SK-N-MC (cell line): Measurements from ENCODE around the gene SLCO3A1.

ENCODE experiments used
- DNase-seq: peaks from one replicate; pipeline ENCODE4 v3.0.0-alpha.2; 2011; ENCODE audit warnings: low read depth, low spot score
- H3K27ac ChIP-seq: fragments of 200-600 bp; sonication (generic); 2 replicates; pipeline ENCODE4 v1.5.1; 2016; ENCODE audit warnings: mixed run types
- H3K36me3 ChIP-seq: fragments of 200-600 bp; sonication (generic); 2 replicates; pipeline ENCODE4 v1.6.1; 2017; ENCODE audit warnings: antibody characterized with exemption, low read length, mixed read lengths; ENCODE audit not compliant: insufficient read depth
- H3K4me3 ChIP-seq: fragments of 200-600 bp; sonication (generic); 2 replicates; pipeline ENCODE4 v1.5.1; 2016
- H3K9ac ChIP-seq: fragments of 200-600 bp; sonication (generic); 2 replicates; pipeline ENCODE4 v1.8.0; 2017; ENCODE audit warnings: mixed run types, mixed read lengths; ENCODE audit not compliant: insufficient read length
- H3K9me3 ChIP-seq: fragments of 200-600 bp; sonication (generic); 2 replicates; pipeline ENCODE4 v1.6.1; 2017; ENCODE audit warnings: low read depth, mild to moderate bottlenecking, antibody characterized with exemption, low read length, moderate library complexity, mixed read lengths
- EZH2 ChIP-seq: fragments of 200-600 bp; sonication (generic); IDR thresholded peaks from one replicate; pipeline ENCODE4 v1.6.1; 2017; ENCODE audit warnings: antibody characterized with exemption
- FOXP2 ChIP-seq: optimal IDR thresholded peaks from 2 replicates; pipeline ENCODE3; 2011; ENCODE audit warnings: mild to moderate bottlenecking, moderate library complexity; ENCODE audit not compliant: insufficient read depth; ENCODE audit errors: extremely low read length, control extremely low read depth
- POLR2AphosphoS5 ChIP-seq: IDR thresholded peaks from 2 replicates; pipeline ENCODE4 v1.6.1; 2012; ENCODE audit warnings: mild to moderate bottlenecking, low read depth, low read length, borderline replicate concordance

The SLCO3A1 gene

GRCh38 chr15:91884606-91885005, 31.1 kb downstream of the SLCO3A1 start:
- Histone ChIP-seq H3K36me3 (no peaks in the 10 kb centered on the region), H3K4me3 (no peak overlapping the region), H3K9me3 (no peaks in the 10 kb centered on the region), H3K27ac (no peak overlapping the region), H3K9ac (no peak overlapping the region)
- no peak for DNase-seq
- TF ChIP-seq EZH2 (no peak), POLR2AphosphoS5 (no peak), FOXP2 (no peak)

- no peaks in the 10 kb centered on the region for H3K9me3 ChIP-seq
- no peak overlapping the region for H3K27ac ChIP-seq
- no peak overlapping the region for H3K4me3 ChIP-seq
- no peak for TF ChIP-seq POLR2AphosphoS5
- TF ChIP-seq FOXP2 = no peak
- TF ChIP-seq EZH2 = no peak
- H3K36me3 ChIP-seq = no peaks in the 10 kb centered on the region
- DNase-seq = no peak
- no peak overlapping the region for H3K9ac ChIP-seq
Observed at GRCh38 chr15:91885054-91885453, 31.5 kb downstream of the SLCO3A1 start.

- no peak for DNase-seq
- no peak for TF ChIP-seq POLR2AphosphoS5
- no peak for TF ChIP-seq EZH2
- no peak for TF ChIP-seq FOXP2
- H3K4me3 ChIP-seq = no peak overlapping the region
- H3K36me3 ChIP-seq = no peaks in the 10 kb centered on the region
- no peak overlapping the region for H3K9ac ChIP-seq
- no peak overlapping the region for H3K27ac ChIP-seq
- H3K9me3 ChIP-seq = no peaks in the 10 kb centered on the region
Observed at GRCh38 chr15:91885714-91886270, 32.3 kb downstream of the SLCO3A1 start.

- TF ChIP-seq POLR2AphosphoS5 (no peak), EZH2 (no peak), FOXP2 (no peak)
- H3K9ac ChIP-seq = no peak overlapping the region
- DNase-seq = no peak
Observed at GRCh38 chr15:91886878-91887277, 33.4 kb downstream of the SLCO3A1 start.

GRCh38 chr15:91887321-91887720, 33.8 kb downstream of the SLCO3A1 start:
- Histone ChIP-seq H3K27ac (no peak overlapping the region), H3K9me3 (no peaks in the 10 kb centered on the region), H3K36me3 (no peaks in the 10 kb centered on the region), H3K9ac (no peak overlapping the region), H3K4me3 (no peak overlapping the region)
- TF ChIP-seq EZH2 = no peak
- TF ChIP-seq FOXP2 = no peak
- no peak for TF ChIP-seq POLR2AphosphoS5
- DNase-seq = no peak

More at GRCh38 chr15:91886878-91887277, 33.4 kb downstream of the SLCO3A1 start:
- no peak overlapping the region for H3K4me3 ChIP-seq
- no peaks in the 10 kb centered on the region for H3K36me3 ChIP-seq
- no peaks in the 10 kb centered on the region for H3K9me3 ChIP-seq
- no peak overlapping the region for H3K27ac ChIP-seq

GRCh38 chr15:91887921-91888373, 34.4 kb downstream of the SLCO3A1 start:
- Histone ChIP-seq H3K36me3 (no peaks in the 10 kb centered on the region), H3K4me3 (no peak overlapping the region), H3K9ac (no peak overlapping the region), H3K9me3 (no peaks in the 10 kb centered on the region), H3K27ac (no peak overlapping the region)
- DNase-seq = no peak
- TF ChIP-seq FOXP2 = no peak
- TF ChIP-seq EZH2 = no peak
- TF ChIP-seq POLR2AphosphoS5 = no peak

GRCh38 chr15:91889111-91889815, 35.8 kb downstream of the SLCO3A1 start:
- Histone ChIP-seq H3K4me3 (no peak overlapping the region), H3K36me3 (no peaks in the 10 kb centered on the region), H3K27ac (no peak overlapping the region), H3K9ac (no peak overlapping the region), H3K9me3 (no peaks in the 10 kb centered on the region)
- no peak for DNase-seq
- TF ChIP-seq POLR2AphosphoS5 (no peak), FOXP2 (no peak), EZH2 (no peak)

GRCh38 chr15:91890614-91891013, 37.1 kb downstream of the SLCO3A1 start:
- no peak overlapping the region for H3K27ac ChIP-seq
- no peaks in the 10 kb centered on the region for H3K36me3 ChIP-seq
- TF ChIP-seq EZH2 (no peak), FOXP2 (no peak), POLR2AphosphoS5 (no peak)
- no peak overlapping the region for H3K9ac ChIP-seq
- H3K9me3 ChIP-seq = no peaks in the 10 kb centered on the region
- no peak overlapping the region for H3K4me3 ChIP-seq
- no peak for DNase-seq

- TF ChIP-seq FOXP2 = no peak
- TF ChIP-seq POLR2AphosphoS5 = no peak
- TF ChIP-seq EZH2 = no peak
- Histone ChIP-seq H3K9ac (no peak overlapping the region), H3K4me3 (no peak overlapping the region), H3K27ac (no peak overlapping the region), H3K9me3 (no peaks in the 10 kb centered on the region), H3K36me3 (no peaks in the 10 kb centered on the region)
- no peak for DNase-seq
Observed at GRCh38 chr15:91891101-91891500, 37.6 kb downstream of the SLCO3A1 start.
